Measurements from ENCODE around the gene RGPD6. TPM values are rescaled to one million over a fixed set of nuclear protein-coding genes. Genes with fewer than 3 reads are reported as not detected.
A peak's percentile ranks its signal among the peaks of the same experiment; 100 is the strongest.
"Not testable (repeated sequence)": the region's sequence is repeated elsewhere in the genome, so short reads cannot be mapped to it uniquely, and the experiment has no call there.

Gene RGPD6
- 7.9 and 21.8 TPM in 2 replicates for total RNA-seq (2014; rRNA removed; shearing (Covaris generic))
- polyA plus RNA-seq (2016; fragmentation: Nextera tagmentation; extraction: Ambion mirVana) = 4.9 and 7.6 TPM in 2 replicates
- long read RNA-seq, partial matches to known transcripts = 1 of 1 reads
- long read RNA-seq, other reads (novel, unspliced or antisense) = 0 of 1 reads

GRCh38 chr2:110576763-110577416 is at the start of gene RGPD6:
RGPD6 (minus strand) TSS chr2:110577222; CDS start chr2:110577024, 198 bp downstream.
- not testable (repeated sequence) for H3K9me2 ChIP-seq (ENCODE audit: insufficient read depth); H3K4me1 ChIP-seq (ENCODE audit: insufficient read depth); H3K27me3 ChIP-seq (ENCODE audit: insufficient read depth); H3K4me2 ChIP-seq; H3K79me2 ChIP-seq (replicated peaks; ENCODE audit: insufficient read depth); H3K4me1 Mint-ChIP-seq; DNase-seq (ENCODE audit: low spot score); H3K4me3 Mint-ChIP-seq; H3K36me3 Mint-ChIP-seq (ENCODE audit: low read depth); H3K27ac Mint-ChIP-seq; H3K4me3 ChIP-seq; H3K36me3 ChIP-seq (ENCODE audit: insufficient read depth); H3K27me3 Mint-ChIP-seq (ENCODE audit: insufficient read depth, low read depth, poor library complexity); H4K20me1 ChIP-seq (replicated peaks; ENCODE audit: insufficient read depth); H2AFZ ChIP-seq; H3K27ac ChIP-seq (ENCODE audit: low read depth); H3K9me3 Mint-ChIP-seq; H3F3A ChIP-seq (replicated peaks; ENCODE audit: low read depth)
- peak; percentile 92 for ATAC-seq

DNA sequence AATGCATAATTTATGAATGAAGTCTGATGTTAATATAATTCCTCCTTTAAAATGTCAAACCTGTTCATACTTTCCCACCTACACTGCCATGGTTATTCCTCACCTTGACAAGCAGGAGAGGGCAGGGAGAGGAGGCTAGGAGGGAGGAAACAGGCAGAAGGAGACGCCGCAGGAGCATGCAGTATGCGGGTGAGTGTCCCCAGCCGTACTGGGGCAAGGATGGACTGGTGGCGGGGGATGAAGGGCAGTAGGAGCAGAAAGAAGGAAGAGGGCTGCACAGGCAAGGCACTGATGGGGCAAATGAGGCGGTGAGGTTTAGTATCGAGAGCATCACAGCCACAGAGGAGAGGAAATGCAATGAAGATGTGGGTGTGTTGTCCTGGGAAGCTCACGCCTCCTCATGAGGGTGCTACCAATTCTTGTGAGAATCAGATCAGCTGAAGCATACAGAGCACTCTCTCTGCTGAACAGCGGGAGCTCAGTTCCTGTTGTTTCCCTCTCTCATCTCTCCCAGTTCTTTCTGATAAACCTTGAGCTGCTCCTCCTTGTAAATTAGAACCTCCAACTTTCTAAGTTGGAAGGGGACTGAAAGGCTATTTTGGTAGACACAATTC is 42.4 kb upstream of the RGPD6 start:
- not testable (repeated sequence) for H3K36me3 ChIP-seq (ENCODE audit: insufficient read depth); H3K4me2 ChIP-seq; H3F3A ChIP-seq (replicated peaks; ENCODE audit: low read depth); H3K4me1 ChIP-seq (ENCODE audit: insufficient read depth); H3K9me3 Mint-ChIP-seq; H4K20me1 ChIP-seq (replicated peaks; ENCODE audit: insufficient read depth); H3K27ac ChIP-seq (ENCODE audit: low read depth); H3K27me3 ChIP-seq (ENCODE audit: insufficient read depth); H3K79me2 ChIP-seq (replicated peaks; ENCODE audit: insufficient read depth); H3K4me1 Mint-ChIP-seq; DNase-seq (ENCODE audit: low spot score); H3K4me3 ChIP-seq; H3K36me3 Mint-ChIP-seq (ENCODE audit: low read depth); H3K27me3 Mint-ChIP-seq (ENCODE audit: insufficient read depth, low read depth, poor library complexity); H3K27ac Mint-ChIP-seq; H3K9me2 ChIP-seq (ENCODE audit: insufficient read depth); H3K4me3 Mint-ChIP-seq; H2AFZ ChIP-seq
- peak; percentile 90 for ATAC-seq

DNA sequence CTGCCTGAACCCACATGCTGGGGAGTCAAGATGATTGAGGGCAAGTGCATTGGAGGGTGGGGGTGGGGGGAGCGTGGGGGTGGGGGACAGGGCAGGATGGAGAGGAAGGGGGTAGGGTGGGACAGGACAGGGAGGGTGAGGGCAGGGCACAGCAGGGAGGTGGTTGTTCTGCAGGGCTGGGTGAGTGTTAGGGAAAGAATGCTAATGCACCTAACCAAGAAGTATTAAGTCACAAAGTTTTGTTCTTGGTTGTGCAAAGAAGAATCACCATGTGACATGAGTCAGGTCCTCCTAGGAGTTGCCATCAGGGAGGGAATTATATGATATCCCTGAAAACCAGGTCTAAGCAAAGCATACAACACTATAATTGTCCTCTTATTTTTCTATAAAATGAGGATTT is 36.9 kb upstream of the RGPD6 start:
- not testable (repeated sequence) for H3K4me3 ChIP-seq; H3K4me1 ChIP-seq (ENCODE audit: insufficient read depth); H3K4me1 Mint-ChIP-seq; H3K27me3 Mint-ChIP-seq (ENCODE audit: insufficient read depth, low read depth, poor library complexity); H3K4me3 Mint-ChIP-seq; H3K9me3 Mint-ChIP-seq; H3F3A ChIP-seq (replicated peaks; ENCODE audit: low read depth); H3K27me3 ChIP-seq (ENCODE audit: insufficient read depth); H3K27ac Mint-ChIP-seq; H3K79me2 ChIP-seq (replicated peaks; ENCODE audit: insufficient read depth); H3K9me2 ChIP-seq (ENCODE audit: insufficient read depth); H4K20me1 ChIP-seq (replicated peaks; ENCODE audit: insufficient read depth); H3K4me2 ChIP-seq; ATAC-seq; H2AFZ ChIP-seq; H3K27ac ChIP-seq (ENCODE audit: low read depth); H3K36me3 Mint-ChIP-seq (ENCODE audit: low read depth); H3K36me3 ChIP-seq (ENCODE audit: insufficient read depth); DNase-seq (ENCODE audit: low spot score)

- not testable (repeated sequence) for H3K27me3 Mint-ChIP-seq (ENCODE audit: insufficient read depth, low read depth, poor library complexity); H3K4me2 ChIP-seq; H3K27me3 ChIP-seq (ENCODE audit: insufficient read depth); H3K79me2 ChIP-seq (replicated peaks; ENCODE audit: insufficient read depth); H3K27ac Mint-ChIP-seq; H2AFZ ChIP-seq; H4K20me1 ChIP-seq (replicated peaks; ENCODE audit: insufficient read depth); H3K36me3 ChIP-seq (ENCODE audit: insufficient read depth); DNase-seq (ENCODE audit: low spot score); H3K9me2 ChIP-seq (ENCODE audit: insufficient read depth); H3K4me1 ChIP-seq (ENCODE audit: insufficient read depth); H3K27ac ChIP-seq (ENCODE audit: low read depth); H3K36me3 Mint-ChIP-seq (ENCODE audit: low read depth); H3K4me1 Mint-ChIP-seq; H3K4me3 ChIP-seq; H3K9me3 Mint-ChIP-seq; H3F3A ChIP-seq (replicated peaks; ENCODE audit: low read depth)
- peak overlapping the region; percentile 42; the same call in 1 of the 3 replicates for H3K4me3 Mint-ChIP-seq
- ATAC-seq = peak; percentile 73
These were observed 33.7 kb upstream of the RGPD6 start for GRCh38 chr2:110610613-110611250.

- not testable (repeated sequence) for DNase-seq (ENCODE audit: low spot score); H3K27ac ChIP-seq (ENCODE audit: low read depth); H3K4me1 ChIP-seq (ENCODE audit: insufficient read depth); H3K4me1 Mint-ChIP-seq; H3K36me3 ChIP-seq (ENCODE audit: insufficient read depth); H2AFZ ChIP-seq; H3K4me3 Mint-ChIP-seq; H3K27me3 ChIP-seq (ENCODE audit: insufficient read depth); H3K27me3 Mint-ChIP-seq (ENCODE audit: insufficient read depth, low read depth, poor library complexity); H3K27ac Mint-ChIP-seq; H3F3A ChIP-seq (replicated peaks; ENCODE audit: low read depth); H4K20me1 ChIP-seq (replicated peaks; ENCODE audit: insufficient read depth); H3K79me2 ChIP-seq (replicated peaks; ENCODE audit: insufficient read depth); H3K9me3 Mint-ChIP-seq; H3K36me3 Mint-ChIP-seq (ENCODE audit: low read depth); H3K9me2 ChIP-seq (ENCODE audit: insufficient read depth)
- peak; percentile 74 for ATAC-seq
- Histone ChIP-seq H3K4me3 (peak overlapping the region; percentile 44; the same call in 1 of the 2 replicates), H3K4me2 (peak overlapping the region; percentile 65; the same call in 1 of the 2 replicates)
These were observed 33.0 kb upstream of the RGPD6 start for GRCh38 chr2:110609843-110610612.

GRCh38 chr2:110608788-110609502 is 31.9 kb upstream of the RGPD6 start:
- H3K4me3 ChIP-seq; H3K27ac Mint-ChIP-seq; H3K4me2 ChIP-seq; H4K20me1 ChIP-seq (replicated peaks; ENCODE audit: insufficient read depth); H3K36me3 Mint-ChIP-seq (ENCODE audit: low read depth); H3K4me3 Mint-ChIP-seq; H3K27me3 ChIP-seq (ENCODE audit: insufficient read depth); H3K9me2 ChIP-seq (ENCODE audit: insufficient read depth); DNase-seq (ENCODE audit: low spot score); H3K36me3 ChIP-seq (ENCODE audit: insufficient read depth); H3K9me3 Mint-ChIP-seq; H3F3A ChIP-seq (replicated peaks; ENCODE audit: low read depth); H3K4me1 ChIP-seq (ENCODE audit: insufficient read depth); H3K4me1 Mint-ChIP-seq; H3K27me3 Mint-ChIP-seq (ENCODE audit: insufficient read depth, low read depth, poor library complexity); ATAC-seq; H3K79me2 ChIP-seq (replicated peaks; ENCODE audit: insufficient read depth); H3K27ac ChIP-seq (ENCODE audit: low read depth); H2AFZ ChIP-seq: not testable (repeated sequence)

All from GM23338 (cell line).